SK-N-SH treated with all-trans-retinoic acid at 6 μM for 48 hours (cell line): ENCODE data around the gene SERINC3.

Source experiments
- ATAC-seq: fragments of 200-7000 bp; cut with Tn5 transposase; 3 replicates; pipeline ENCODE4 v1.9.1; 2020; ENCODE audit warnings: mild to moderate bottlenecking, moderate library complexity
- ARNTL ChIP-seq: fragments of 450-650 bp; formaldehyde crosslinking; IDR thresholded peaks from 2 replicates; pipeline ENCODE4 v1.5.0; 2020; ENCODE audit warnings: low read depth, mild to moderate bottlenecking, moderate library complexity, borderline replicate concordance
- BACH2 ChIP-seq: fragments of 250-450 bp; sonication (Bioruptor Pico); IDR thresholded peaks from 2 replicates; pipeline ENCODE4 v1.9.0; 2021; ENCODE audit warnings: mild to moderate bottlenecking, borderline replicate concordance
- CREB5 ChIP-seq: fragments of 250-450 bp; sonication (Bioruptor Pico); IDR thresholded peaks from 2 replicates; pipeline ENCODE4 v1.5.1; 2020; ENCODE audit warnings: low read depth, mild to moderate bottlenecking, moderate library complexity
- ESRRG ChIP-seq: fragments of 250-450 bp; sonication (Bioruptor Pico); IDR thresholded peaks from 2 replicates; pipeline ENCODE4 v1.6.1; 2021; ENCODE audit warnings: mild to moderate bottlenecking
- POU6F1 ChIP-seq: fragments of 250-450 bp; sonication (Bioruptor Pico); IDR thresholded peaks from 2 replicates; pipeline ENCODE4 v1.8.0; 2021; ENCODE audit warnings: low read depth, mild to moderate bottlenecking, moderate library complexity, borderline replicate concordance
- PPARA ChIP-seq: fragments of 250-450 bp; sonication (Bioruptor Pico); IDR thresholded peaks from 2 replicates; pipeline ENCODE4 v1.5.0; 2020; ENCODE audit warnings: mild to moderate bottlenecking, borderline replicate concordance
- RARB ChIP-seq: fragments of 250-450 bp; sonication (Bioruptor Pico); IDR thresholded peaks from 2 replicates; pipeline ENCODE4 v1.8.0; 2021; ENCODE audit warnings: mild to moderate bottlenecking, moderate library complexity
- SNAI2 ChIP-seq: fragments of 250-450 bp; sonication (Bioruptor Pico); IDR thresholded peaks from 2 replicates; pipeline ENCODE4 v1.5.0; 2020; ENCODE audit warnings: mild to moderate bottlenecking, moderate library complexity
- ZC3H10 ChIP-seq: fragments of 250-450 bp; sonication (Bioruptor Pico); IDR thresholded peaks from 2 replicates; pipeline ENCODE4 v1.5.1; 2021; ENCODE audit warnings: mild to moderate bottlenecking, moderate library complexity
- ZFP3 ChIP-seq: fragments of 250-450 bp; sonication (Bioruptor Pico); IDR thresholded peaks from 2 replicates; pipeline ENCODE4 v1.5.0; 2020; ENCODE audit warnings: mild to moderate bottlenecking, moderate library complexity
- ZFP30 ChIP-seq: fragments of 450-650 bp; formaldehyde crosslinking; IDR thresholded peaks from 2 replicates; pipeline ENCODE4 v1.5.0; 2022; ENCODE audit warnings: mild to moderate bottlenecking, moderate library complexity
- ZNF565 ChIP-seq: fragments of 450-650 bp; formaldehyde crosslinking; conservative IDR thresholded peaks from 2 replicates; pipeline ENCODE4 v1.5.0; 2020; ENCODE audit warnings: low read depth, mild to moderate bottlenecking, moderate library complexity
- TF ChIP-seq, protein P1 (sequence below): fragments of 250-450 bp; sonication (Bioruptor Pico); IDR thresholded peaks from 2 replicates; pipeline ENCODE4 v1.5.0; 2020; ENCODE audit warnings: mild to moderate bottlenecking, moderate library complexity
- TF ChIP-seq, protein P2 (sequence below): fragments of 250-450 bp; sonication (Bioruptor Pico); IDR thresholded peaks from 2 replicates; pipeline ENCODE4 v1.5.1; 2021; ENCODE audit warnings: mild to moderate bottlenecking, moderate library complexity

SERINC3 gene

DNA sequence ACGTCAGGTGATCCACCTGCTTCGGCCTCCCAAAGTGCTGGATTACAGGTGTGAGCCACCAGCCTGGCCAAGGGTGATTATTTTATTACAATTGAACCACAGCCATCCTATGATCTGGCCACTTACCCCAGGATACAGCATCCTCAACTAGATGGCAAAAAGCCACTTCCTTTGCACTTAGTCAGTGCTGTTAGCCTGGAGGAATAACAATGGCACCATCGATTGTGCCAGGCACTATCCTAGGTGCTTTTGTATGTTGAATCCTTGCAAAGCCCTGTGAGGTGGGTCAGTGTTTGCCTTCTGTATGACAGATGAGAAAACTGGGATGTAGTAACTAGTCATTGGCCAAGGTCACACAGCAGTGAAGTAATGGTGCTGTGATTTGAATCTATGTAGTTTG is 57.4 kb downstream of the SERINC3 start (continued):
- TF ChIP-seq POU6F1 (CRISPR knock-in tag), result no peak
- TF ChIP-seq RARB (CRISPR knock-in tag), result no peak
- no peak for TF ChIP-seq CREB5 (CRISPR knock-in tag)
- TF ChIP-seq ZC3H10 (CRISPR knock-in tag), result no peak
- TF ChIP-seq, protein P1, sequence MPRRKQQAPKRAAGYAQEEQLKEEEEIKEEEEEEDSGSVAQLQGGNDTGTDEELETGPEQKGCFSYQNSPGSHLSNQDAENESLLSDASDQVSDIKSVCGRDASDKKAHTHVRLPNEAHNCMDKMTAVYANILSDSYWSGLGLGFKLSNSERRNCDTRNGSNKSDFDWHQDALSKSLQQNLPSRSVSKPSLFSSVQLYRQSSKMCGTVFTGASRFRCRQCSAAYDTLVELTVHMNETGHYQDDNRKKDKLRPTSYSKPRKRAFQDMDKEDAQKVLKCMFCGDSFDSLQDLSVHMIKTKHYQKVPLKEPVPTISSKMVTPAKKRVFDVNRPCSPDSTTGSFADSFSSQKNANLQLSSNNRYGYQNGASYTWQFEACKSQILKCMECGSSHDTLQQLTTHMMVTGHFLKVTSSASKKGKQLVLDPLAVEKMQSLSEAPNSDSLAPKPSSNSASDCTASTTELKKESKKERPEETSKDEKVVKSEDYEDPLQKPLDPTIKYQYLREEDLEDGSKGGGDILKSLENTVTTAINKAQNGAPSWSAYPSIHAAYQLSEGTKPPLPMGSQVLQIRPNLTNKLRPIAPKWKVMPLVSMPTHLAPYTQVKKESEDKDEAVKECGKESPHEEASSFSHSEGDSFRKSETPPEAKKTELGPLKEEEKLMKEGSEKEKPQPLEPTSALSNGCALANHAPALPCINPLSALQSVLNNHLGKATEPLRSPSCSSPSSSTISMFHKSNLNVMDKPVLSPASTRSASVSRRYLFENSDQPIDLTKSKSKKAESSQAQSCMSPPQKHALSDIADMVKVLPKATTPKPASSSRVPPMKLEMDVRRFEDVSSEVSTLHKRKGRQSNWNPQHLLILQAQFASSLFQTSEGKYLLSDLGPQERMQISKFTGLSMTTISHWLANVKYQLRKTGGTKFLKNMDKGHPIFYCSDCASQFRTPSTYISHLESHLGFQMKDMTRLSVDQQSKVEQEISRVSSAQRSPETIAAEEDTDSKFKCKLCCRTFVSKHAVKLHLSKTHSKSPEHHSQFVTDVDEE, result no peak
- TF ChIP-seq, all 23 proteins: peak for 0

DNA sequence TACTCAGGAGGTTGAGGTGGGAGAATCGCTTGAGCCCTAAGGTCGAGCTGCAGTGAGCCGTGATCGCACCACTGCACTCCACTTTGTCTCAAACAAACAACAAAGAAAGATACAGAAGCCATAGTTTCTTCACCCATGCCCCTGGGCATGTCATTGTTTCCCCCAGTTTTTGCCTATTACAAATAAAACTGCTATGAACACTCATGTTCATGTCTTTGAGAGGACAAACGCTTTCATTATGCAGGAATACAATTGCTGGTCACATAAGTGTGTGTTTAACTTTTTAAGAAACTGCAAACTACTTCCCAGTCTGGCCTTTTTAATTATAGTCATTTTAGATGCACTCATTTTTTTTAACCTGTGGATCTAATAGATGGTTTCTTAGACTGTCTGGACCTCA is 58.4 kb downstream of the SERINC3 start:
- no peak for ATAC-seq
- TF ChIP-seq CREB5 (CRISPR knock-in tag) (no peak), ZC3H10 (CRISPR knock-in tag) (no peak), PPARA (CRISPR knock-in tag) (no peak), ARNTL (no peak), ZFP30 (CRISPR knock-in tag) (no peak), BACH2 (CRISPR knock-in tag) (no peak), ZNF565 (CRISPR knock-in tag) (no peak), SNAI2 (CRISPR knock-in tag) (no peak), ESRRG (CRISPR knock-in tag) (no peak)
- TF ChIP-seq, protein P1, result no peak

- TF ChIP-seq, protein P1, result no peak
- no peak for TF ChIP-seq ZFP3 (CRISPR knock-in tag)
- no peak for TF ChIP-seq POU6F1 (CRISPR knock-in tag)
- TF ChIP-seq ZC3H10 (CRISPR knock-in tag), result no peak
- no peak for TF ChIP-seq CREB5 (CRISPR knock-in tag)
- TF ChIP-seq, protein P2, sequence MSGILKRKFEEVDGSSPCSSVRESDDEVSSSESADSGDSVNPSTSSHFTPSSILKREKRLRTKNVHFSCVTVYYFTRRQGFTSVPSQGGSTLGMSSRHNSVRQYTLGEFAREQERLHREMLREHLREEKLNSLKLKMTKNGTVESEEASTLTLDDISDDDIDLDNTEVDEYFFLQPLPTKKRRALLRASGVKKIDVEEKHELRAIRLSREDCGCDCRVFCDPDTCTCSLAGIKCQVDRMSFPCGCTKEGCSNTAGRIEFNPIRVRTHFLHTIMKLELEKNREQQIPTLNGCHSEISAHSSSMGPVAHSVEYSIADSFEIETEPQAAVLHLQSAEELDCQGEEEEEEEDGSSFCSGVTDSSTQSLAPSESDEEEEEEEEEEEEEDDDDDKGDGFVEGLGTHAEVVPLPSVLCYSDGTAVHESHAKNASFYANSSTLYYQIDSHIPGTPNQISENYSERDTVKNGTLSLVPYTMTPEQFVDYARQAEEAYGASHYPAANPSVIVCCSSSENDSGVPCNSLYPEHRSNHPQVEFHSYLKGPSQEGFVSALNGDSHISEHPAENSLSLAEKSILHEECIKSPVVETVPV (CRISPR knock-in tag), result no peak
- no peak for ATAC-seq
These were observed 60.1 kb downstream of the SERINC3 start for GRCh38 chr20:44461803-44462174.
